ENCODE results near the gene WDPCP. TPM values are rescaled to one million over a fixed set of nuclear protein-coding genes. Genes with fewer than 3 reads are reported as not detected.
"Not testable (repeated sequence)": the region's sequence is repeated elsewhere in the genome, so short reads cannot be mapped to it uniquely, and the experiment has no call there.

Gene WDPCP
- total and polyA plus RNA-seq, 9 donors, result 4.0 to 29.6 (median 15.6) TPM

DNA sequence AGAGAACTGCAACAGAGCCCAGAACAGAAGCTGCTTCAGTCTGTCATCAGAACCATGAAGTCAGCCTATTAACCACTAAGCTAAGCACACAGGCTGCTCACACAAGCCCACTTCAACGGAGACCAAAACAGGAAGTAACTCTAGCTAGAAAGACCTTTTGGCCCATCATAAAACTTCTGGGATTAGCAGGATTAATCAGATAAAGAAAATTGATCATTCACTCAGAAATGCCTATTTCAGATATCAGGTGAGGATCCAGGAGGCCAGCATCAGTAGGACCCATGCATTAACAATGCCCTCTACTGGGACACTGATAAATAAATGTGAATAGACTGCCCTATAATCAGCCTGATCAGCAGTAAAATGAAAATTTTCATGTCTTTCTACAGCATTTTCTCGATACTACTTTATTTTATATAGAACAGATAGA, 101.4 kb downstream of the WDPCP start:
- intact Hi-C loops (cut with DNase I), result no loop called here
- Histone ChIP-seq H3K4me1 (ENCODE audit: insufficient read depth) (no peaks in the 10 kb centered on the region), H3K4me3 (no peak overlapping the region), H3K9me3 (no peaks in the 10 kb centered on the region), H3K36me3 (no peaks in the 10 kb centered on the region), H3K27me3 (no peaks in the 10 kb centered on the region), H3K27ac (no peak overlapping the region)
- WGBS, 3 donors, result 88 to 91% (median 89%) methylated on average over 2 of the region's 2 CpGs
- TF ChIP-seq, protein P1, sequence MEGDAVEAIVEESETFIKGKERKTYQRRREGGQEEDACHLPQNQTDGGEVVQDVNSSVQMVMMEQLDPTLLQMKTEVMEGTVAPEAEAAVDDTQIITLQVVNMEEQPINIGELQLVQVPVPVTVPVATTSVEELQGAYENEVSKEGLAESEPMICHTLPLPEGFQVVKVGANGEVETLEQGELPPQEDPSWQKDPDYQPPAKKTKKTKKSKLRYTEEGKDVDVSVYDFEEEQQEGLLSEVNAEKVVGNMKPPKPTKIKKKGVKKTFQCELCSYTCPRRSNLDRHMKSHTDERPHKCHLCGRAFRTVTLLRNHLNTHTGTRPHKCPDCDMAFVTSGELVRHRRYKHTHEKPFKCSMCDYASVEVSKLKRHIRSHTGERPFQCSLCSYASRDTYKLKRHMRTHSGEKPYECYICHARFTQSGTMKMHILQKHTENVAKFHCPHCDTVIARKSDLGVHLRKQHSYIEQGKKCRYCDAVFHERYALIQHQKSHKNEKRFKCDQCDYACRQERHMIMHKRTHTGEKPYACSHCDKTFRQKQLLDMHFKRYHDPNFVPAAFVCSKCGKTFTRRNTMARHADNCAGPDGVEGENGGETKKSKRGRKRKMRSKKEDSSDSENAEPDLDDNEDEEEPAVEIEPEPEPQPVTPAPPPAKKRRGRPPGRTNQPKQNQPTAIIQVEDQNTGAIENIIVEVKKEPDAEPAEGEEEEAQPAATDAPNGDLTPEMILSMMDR (IDR thresholded peaks at IDR 0.05), result no peak
- TF ChIP-seq EP300 (IDR thresholded peaks at IDR 0.05), result no peak
- TF ChIP-seq POLR2A (IDR thresholded peaks at IDR 0.05), result no peak
- DNase-seq, result no peak

DNA sequence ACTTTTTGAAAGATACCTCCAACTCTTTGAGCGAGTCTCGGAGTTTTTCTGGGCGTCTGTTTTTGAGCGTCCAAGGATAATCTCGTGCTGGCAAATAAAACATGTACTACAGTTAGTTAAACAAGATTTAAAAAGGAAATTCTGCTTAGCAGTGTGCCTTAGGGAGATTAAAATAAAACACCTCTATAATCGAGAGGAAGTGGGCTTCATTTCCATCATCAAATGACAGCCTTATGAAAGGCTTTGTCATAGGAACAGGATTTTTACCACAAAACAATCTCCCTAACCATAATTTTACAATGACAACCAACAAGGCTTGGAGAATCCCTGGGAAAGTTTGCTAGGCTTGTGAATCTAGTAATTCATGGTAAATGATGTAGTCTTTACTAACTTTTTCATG, 103.4 kb downstream of the WDPCP start:
- no peak for DNase-seq
- no peak for TF ChIP-seq EP300 (IDR thresholded peaks at IDR 0.05)
- TF ChIP-seq POLR2A (IDR thresholded peaks at IDR 0.05), result no peak
- TF ChIP-seq, protein P1 (IDR thresholded peaks at IDR 0.05), result no peak
- H3K36me3 ChIP-seq, result no peaks in the 10 kb centered on the region

DNA sequence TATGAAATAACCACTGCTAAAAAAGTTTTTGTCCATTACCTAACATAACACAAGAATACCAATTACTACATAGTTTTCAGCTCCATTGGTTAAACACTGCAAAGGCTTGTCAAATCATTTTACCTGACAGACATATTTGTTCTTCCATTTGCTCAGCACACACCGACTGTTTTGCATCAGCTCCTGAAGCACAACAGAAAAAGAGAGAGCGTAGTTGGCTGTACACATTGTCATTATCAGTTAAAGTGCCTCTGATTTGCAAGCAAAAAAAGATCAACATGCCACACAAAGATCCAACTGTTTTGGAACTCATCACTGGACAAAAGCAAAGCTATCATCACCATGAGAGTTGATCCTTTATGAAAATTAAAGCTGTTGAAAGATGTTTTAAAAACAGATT, 103.8 kb downstream of the WDPCP start:
- TF ChIP-seq EP300 (IDR thresholded peaks at IDR 0.05) (no peak), POLR2A (IDR thresholded peaks at IDR 0.05) (no peak)
- TF ChIP-seq, protein P1 (IDR thresholded peaks at IDR 0.05), result no peak
- intact Hi-C loops (cut with DNase I), result no loop called here
- H3K27ac ChIP-seq, result peak overlapping the region in 1 of 2 donors; percentile 48

More for the DNA sequence above, 103.4 kb downstream of the WDPCP start:
- peak overlapping the region in 1 of 2 donors; percentile 48 for H3K27ac ChIP-seq
- WGBS, 3 donors, result 9 to 43% (median 12%) methylated on average over 6 of the region's 6 CpGs
- H3K9me3 ChIP-seq, result no peaks in the 10 kb centered on the region
- H3K27me3 ChIP-seq, result no peaks in the 10 kb centered on the region
- no peak overlapping the region for H3K4me3 ChIP-seq
- no peaks in the 10 kb centered on the region for H3K4me1 ChIP-seq (ENCODE audit: insufficient read depth)
- intact Hi-C loops (cut with DNase I), result no loop called here

DNA sequence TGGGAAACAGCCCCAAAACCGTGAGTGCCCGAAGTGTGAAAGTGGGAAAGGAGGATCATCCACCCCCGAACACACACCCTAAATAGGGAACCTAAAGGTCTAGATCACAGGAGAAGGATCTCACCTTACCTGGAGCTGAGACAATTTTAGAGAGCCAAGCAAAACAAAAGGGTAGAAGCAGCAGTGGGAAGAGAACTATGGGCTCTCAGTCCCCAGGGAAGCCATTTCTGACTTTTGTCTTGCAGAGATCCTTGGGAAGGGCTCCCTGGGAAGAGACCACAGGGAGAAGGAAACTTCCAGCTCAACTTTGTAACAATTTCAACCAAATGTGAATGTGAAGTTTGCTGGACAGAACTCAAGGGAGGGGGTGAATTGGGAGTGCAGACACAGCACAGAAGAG, 110.6 kb downstream of the WDPCP start:
- H3K9me3 ChIP-seq, result no peaks in the 10 kb centered on the region
- intact Hi-C loops (cut with DNase I), result no loop called here

More for the DNA sequence above, 103.8 kb downstream of the WDPCP start:
- no peak for DNase-seq
- Histone ChIP-seq H3K4me1 (ENCODE audit: insufficient read depth) (no peaks in the 10 kb centered on the region), H3K9me3 (no peaks in the 10 kb centered on the region), H3K4me3 (no peak overlapping the region), H3K27me3 (no peaks in the 10 kb centered on the region), H3K36me3 (no peaks in the 10 kb centered on the region)
- WGBS, 3 donors, result 15 to 37% (median 18%) methylated on average over 2 of the region's 2 CpGs

DNA sequence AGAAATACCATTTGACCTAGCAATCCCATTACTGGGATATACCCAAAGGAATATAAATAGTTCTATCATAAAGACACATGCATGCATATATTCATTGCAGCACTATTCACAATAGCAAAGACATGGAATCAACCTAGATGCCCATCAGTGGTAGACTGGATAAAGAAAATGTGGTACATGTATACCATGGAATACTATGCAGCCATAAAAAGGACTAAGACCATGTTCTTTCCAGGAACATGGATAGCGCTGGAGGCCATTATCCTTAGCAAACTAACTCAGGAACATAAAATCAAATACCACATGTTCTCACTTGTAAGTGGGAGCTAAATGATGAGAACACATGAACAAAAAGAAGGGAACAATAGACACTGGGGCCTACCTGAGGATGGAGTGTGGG, 119.0 kb downstream of the WDPCP start:
- H3K27me3 ChIP-seq; H3K9me3 ChIP-seq; H3K4me1 ChIP-seq (ENCODE audit: insufficient read depth); H3K27ac ChIP-seq; H3K36me3 ChIP-seq; intact Hi-C loops (cut with DNase I); H3K4me3 ChIP-seq; DNase-seq: not testable (repeated sequence)
- 95 to 100% (median 98%) methylated on average over 1 of the region's 1 CpG for whole genome bisulfite sequencing, 3 donors

More for the DNA sequence above, 110.6 kb downstream of the WDPCP start:
- no peaks in the 10 kb centered on the region for H3K4me1 ChIP-seq (ENCODE audit: insufficient read depth)
- WGBS, 3 donors, result 96 to 97% (median 97%) methylated on average over 3 of the region's 3 CpGs
- TF ChIP-seq POLR2A (IDR thresholded peaks at IDR 0.05), result no peak
- no peak for TF ChIP-seq EP300 (IDR thresholded peaks at IDR 0.05)
- TF ChIP-seq, protein P1 (IDR thresholded peaks at IDR 0.05), result no peak
- no peak overlapping the region for H3K27ac ChIP-seq
- H3K27me3 ChIP-seq, result no peaks in the 10 kb centered on the region
- no peak overlapping the region for H3K4me3 ChIP-seq
- no peak for DNase-seq
- H3K36me3 ChIP-seq, result no peaks in the 10 kb centered on the region

All from ovary (tissue), 9 donors.